ENCODE results near the gene TNFSF18.

Gene TNFSF18

GRCh38 chr1:173050865-173051264 lies at the start of gene TNFSF18:
TSS of gene TNFSF18 (minus strand) at chr1:173050941. CDS start at chr1:173050896, 45 bp downstream.
- TF ChIP-seq CTCF (IDR thresholded peaks at IDR 0.05; ENCODE audit: low read depth, low read length) = no peak
- DNase-seq (ENCODE audit: low read depth, low spot score) = peak; percentile 84
- no peak within 1 kb of the TSS for H3K4me3 ChIP-seq (ENCODE audit: low read depth, low read length)
- in situ Hi-C loops (cut with HindIII; ENCODE audit: low sequenced_read_pairs) = no loop called here

GRCh38 chr1:173099166-173099565 lies 48.4 kb upstream of the TNFSF18 start:
- no peak for TF ChIP-seq CTCF (IDR thresholded peaks at IDR 0.05; ENCODE audit: low read depth, low read length)
- H3K4me3 ChIP-seq (ENCODE audit: low read depth, low read length) = no peak overlapping the region
- in situ Hi-C loops (cut with HindIII; ENCODE audit: low sequenced_read_pairs) = no loop called here
- DNase-seq (ENCODE audit: low read depth, low spot score) = no peak

- DNase-seq (ENCODE audit: low read depth, low spot score) = no peak
- no peak overlapping the region for H3K4me3 ChIP-seq (ENCODE audit: low read depth, low read length)
- TF ChIP-seq CTCF (IDR thresholded peaks at IDR 0.05; ENCODE audit: low read depth, low read length) = no peak
- in situ Hi-C loops (cut with HindIII; ENCODE audit: low sequenced_read_pairs) = no loop called here
Observed at GRCh38 chr1:173098117-173098516, 47.4 kb upstream of the TNFSF18 start.

GRCh38 chr1:173097001-173097400 lies 46.3 kb upstream of the TNFSF18 start:
- no peak overlapping the region for H3K4me3 ChIP-seq (ENCODE audit: low read depth, low read length)
- in situ Hi-C loops (cut with HindIII; ENCODE audit: low sequenced_read_pairs) = no loop called here
- peak; percentile 21 for DNase-seq (ENCODE audit: low read depth, low spot score)
- no peak for TF ChIP-seq CTCF (IDR thresholded peaks at IDR 0.05; ENCODE audit: low read depth, low read length)

GRCh38 chr1:173095632-173096031 lies 44.9 kb upstream of the TNFSF18 start:
- DNase-seq (ENCODE audit: low read depth, low spot score) = peak; percentile 80
- in situ Hi-C loops (cut with HindIII; ENCODE audit: low sequenced_read_pairs) = no loop called here
- TF ChIP-seq CTCF (IDR thresholded peaks at IDR 0.05; ENCODE audit: low read depth, low read length) = no peak
- H3K4me3 ChIP-seq (ENCODE audit: low read depth, low read length) = no peak overlapping the region

GRCh38 chr1:173094541-173094940 lies 43.8 kb upstream of the TNFSF18 start:
- DNase-seq (ENCODE audit: low read depth, low spot score) = no peak
- no peak for TF ChIP-seq CTCF (IDR thresholded peaks at IDR 0.05; ENCODE audit: low read depth, low read length)
- H3K4me3 ChIP-seq (ENCODE audit: low read depth, low read length) = no peak overlapping the region
- in situ Hi-C loops (cut with HindIII; ENCODE audit: low sequenced_read_pairs) = no loop called here

Measured in astrocyte of the spinal cord (primary cell).